Cardiac septum (tissue), 1 donor: Measurements from ENCODE around the gene SLC6A19. TPM values are rescaled to one million over a fixed set of nuclear protein-coding genes. Genes with fewer than 3 reads are reported as not detected.
"Not testable (repeated sequence)": the region's sequence is repeated elsewhere in the genome, so short reads cannot be mapped to it uniquely, and the experiment has no call there.

ENCODE experiments used
- DNase-seq: peaks from one replicate; pipeline ENCODE4 v3.0.0-alpha.2; 2020; ENCODE audit warnings: low spot score
- intact Hi-C: fragments of 100-400 bp; cut with DNase I; formaldehyde crosslinking; loops from one replicate; pipeline ENCODE4 v1.14.0; 2022
- total RNA-seq: library from RNA; stranded (reverse); fragmentation: NEBNext Ultra II Directional; extraction: Animal tissue kit (Norgen Biotek cat#: 25700); gene quantifications from one replicate; pipeline ENCODE4 v1.2.1, GENCODE V29; 2021
- donor health status: DM: no; HTN: no; CAD: no.

SLC6A19 gene
- total RNA-seq, 1 donor from 2014 or later, result 0.05 TPM

DNA sequence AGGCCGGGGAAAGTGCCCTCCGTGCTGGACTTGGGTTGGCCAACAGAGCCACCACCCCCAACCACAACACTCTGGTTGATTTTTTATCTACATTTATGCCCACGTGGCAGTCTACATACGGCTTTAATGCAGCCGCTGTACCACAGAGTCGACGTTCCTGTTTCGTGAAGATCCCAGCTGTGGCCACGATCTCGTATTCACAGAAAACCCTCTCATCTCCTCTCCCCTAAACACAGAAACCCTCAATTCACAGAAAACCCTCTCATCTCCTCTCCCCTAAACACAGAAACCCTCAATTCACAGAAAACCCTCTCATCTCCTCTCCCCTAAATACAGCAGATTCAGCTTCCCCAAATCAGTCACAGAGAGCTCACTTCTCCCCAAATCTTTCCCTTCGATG is 27.6 kb downstream of the SLC6A19 start:
- intact Hi-C loops, DNase-seq: not testable (repeated sequence)

- intact Hi-C loops, result no loop called here
- no peak for DNase-seq
Measured at GRCh38 chr5:1229822-1230221, 28.4 kb downstream of the SLC6A19 start.

- no peak for DNase-seq
- intact Hi-C loops, result no loop called here
Measured at GRCh38 chr5:1230551-1230950, 29.2 kb downstream of the SLC6A19 start.

DNA sequence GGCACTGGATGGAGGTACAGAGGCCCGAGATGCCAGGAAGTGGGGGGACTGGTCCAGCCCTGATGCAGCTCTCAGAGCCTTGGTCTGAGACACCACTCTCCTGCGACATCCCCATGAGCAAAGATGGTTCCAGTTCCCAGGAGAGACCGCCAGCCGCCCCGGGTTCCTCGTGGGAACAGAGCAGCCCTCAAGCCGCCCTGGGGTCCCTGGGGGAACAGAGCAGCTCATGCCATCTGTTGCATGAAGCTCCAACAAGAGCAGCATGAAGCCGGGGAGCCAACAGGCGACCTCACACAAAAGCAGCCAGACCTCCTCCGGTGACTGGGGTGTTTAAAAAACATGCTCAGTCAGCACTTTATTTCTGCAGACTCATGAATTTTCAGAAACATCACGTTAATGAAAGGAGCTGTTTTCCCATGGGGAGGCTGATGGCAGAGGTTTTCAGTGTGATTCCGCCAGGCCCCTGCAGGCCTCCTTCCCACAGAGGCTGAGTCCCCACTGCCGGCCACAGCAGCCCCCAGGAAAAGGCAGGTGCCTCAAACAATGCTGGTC is 30.0 kb downstream of the SLC6A19 start:
- no peak for DNase-seq
- intact Hi-C loops, result no loop called here

DNA sequence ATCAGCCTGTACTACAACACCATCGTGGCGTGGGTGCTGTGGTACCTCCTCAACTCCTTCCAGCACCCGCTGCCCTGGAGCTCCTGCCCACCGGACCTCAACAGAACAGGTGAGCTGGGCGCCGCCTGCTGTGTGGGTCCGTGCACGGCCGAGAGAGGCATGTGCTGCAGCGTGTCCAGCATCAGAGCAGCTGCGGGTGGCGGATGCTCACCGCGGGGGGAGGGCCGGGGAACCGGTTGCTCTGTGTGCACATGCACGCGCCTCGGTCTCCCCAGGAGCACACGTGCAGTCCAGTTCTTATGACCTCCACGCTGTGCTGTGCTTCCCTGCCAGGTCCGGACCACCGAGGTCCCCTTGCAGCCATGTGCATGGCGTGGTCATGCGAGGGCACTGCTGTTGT is 31.4 kb downstream of the SLC6A19 start:
- no peak for DNase-seq
- intact Hi-C loops, result no loop called here

GRCh38 chr5:1235379-1235778 is 34.0 kb downstream of the SLC6A19 start:
- no peak for DNase-seq
- intact Hi-C loops, result no loop called here

- intact Hi-C loops, result no loop called here
- no peak for DNase-seq
Measured at GRCh38 chr5:1235838-1236237, 34.4 kb downstream of the SLC6A19 start.

GRCh38 chr5:1239505-1240251 is 38.3 kb downstream of the SLC6A19 start:
- DNase-seq, result no peak
- intact Hi-C loops, result no loop called here

GRCh38 chr5:1240496-1241260 is 39.3 kb downstream of the SLC6A19 start:
- no peak for DNase-seq
- intact Hi-C loops, result no loop called here

GRCh38 chr5:1241509-1242080 is 40.2 kb downstream of the SLC6A19 start:
- intact Hi-C loops, result no loop called here

DNA sequence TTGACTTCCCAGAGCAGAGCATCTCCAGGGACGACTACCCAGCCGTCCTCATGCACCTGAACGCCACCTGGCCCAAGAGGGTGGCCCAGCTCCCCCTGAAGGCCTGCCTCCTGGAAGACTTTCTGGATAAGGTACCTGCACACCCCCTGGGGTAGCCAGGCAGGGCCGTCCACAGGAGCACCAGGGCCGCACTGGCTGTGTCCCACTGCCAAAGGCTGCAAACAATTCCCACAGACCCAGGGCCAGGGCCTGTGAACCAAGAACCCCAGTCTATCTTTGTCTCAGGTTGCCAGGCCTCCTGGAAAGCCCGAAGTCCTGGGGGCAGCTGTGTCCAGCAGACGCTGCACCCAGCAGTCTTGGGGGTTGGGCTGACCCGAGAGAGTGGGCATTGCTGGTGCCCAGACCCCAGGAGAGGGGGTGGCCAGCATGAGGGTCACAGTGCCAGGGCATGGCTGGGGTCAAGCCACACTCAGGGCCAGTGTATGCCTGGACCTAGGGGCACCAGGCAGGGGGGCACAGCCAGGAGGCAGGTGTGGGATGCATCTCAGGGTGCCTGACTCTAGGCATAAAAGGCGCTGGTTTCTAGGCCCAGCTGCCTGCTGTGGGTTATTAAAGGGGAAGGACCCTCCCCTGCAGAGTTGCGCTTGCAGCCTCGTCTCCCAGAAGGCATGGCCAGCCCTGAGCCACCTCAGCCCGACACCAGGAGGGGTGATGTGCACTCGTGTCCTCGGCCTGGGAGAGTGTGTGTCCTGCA is 41.5 kb downstream of the SLC6A19 start:
- intact Hi-C loops, result no loop called here
- no peak for DNase-seq

More at GRCh38 chr5:1241509-1242080, 40.2 kb downstream of the SLC6A19 start:
- DNase-seq, result no peak

- no peak for DNase-seq
- intact Hi-C loops, result no loop called here
Measured at GRCh38 chr5:1243487-1244130, 42.2 kb downstream of the SLC6A19 start.

GRCh38 chr5:1244255-1244654 is 42.9 kb downstream of the SLC6A19 start:
- intact Hi-C loops, result no loop called here
- no peak for DNase-seq

- no peak for DNase-seq
- intact Hi-C loops, result no loop called here
Measured at GRCh38 chr5:1244976-1245375, 43.6 kb downstream of the SLC6A19 start.

GRCh38 chr5:1245905-1246576 is 44.6 kb downstream of the SLC6A19 start:
- no peak for DNase-seq
- intact Hi-C loops, result no loop called here

DNA sequence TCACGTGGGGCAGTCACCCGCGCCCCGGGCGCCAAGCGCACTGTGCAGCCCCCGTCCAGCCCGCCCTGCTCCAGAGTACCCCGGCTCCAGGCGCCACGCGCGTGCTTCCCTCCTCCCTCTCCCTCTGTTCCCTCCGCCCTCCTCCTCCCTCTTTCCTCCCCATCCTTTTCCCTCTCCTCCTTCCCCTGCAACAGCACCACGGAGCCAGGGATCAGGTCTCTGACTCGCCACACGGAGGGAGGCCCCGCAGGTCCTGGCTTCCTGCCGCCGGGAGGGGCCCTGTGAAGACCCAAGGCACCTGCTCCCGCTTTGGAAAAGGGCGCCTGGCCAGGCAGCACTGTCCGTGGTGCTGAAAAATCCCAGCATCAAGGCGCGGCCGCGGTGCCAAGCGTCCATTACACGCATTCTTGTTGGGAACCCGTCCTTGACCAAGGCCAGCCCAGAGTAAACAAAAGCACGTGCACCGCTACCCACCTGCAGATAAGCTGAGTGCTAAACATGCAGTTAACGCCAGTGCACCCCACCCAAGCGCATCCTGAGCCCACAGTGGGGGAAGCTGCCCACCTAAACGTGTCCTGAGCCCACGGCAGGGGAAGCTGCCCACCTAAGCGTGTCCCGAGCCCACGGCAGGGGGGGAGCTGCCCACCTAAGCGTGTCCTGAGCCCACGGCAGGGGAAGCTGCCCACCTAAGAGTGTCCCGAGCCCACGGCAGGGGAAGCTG is 45.5 kb downstream of the SLC6A19 start:
- intact Hi-C loops, result no loop called here
- no peak for DNase-seq

DNA sequence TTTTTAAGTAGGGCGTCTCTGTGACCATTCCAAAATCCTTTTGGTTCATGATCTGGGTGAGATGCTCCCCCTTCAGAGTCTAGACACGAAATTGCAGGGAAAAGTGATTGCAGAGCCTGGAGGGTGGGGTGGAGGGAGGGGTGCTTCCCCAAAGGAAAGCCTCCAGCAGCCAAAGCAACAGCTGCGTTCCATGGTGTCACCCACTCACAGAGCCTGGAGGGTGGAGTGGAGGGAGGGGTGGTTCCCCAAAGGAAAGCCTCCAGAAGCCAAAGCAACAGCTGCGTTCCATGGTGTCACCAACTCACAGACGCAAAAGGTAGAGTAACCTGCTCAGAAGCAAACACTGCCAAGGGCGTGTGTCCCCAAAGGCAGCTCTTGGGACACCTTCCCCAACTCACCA is 46.4 kb downstream of the SLC6A19 start:
- no peak for DNase-seq
- intact Hi-C loops, result no loop called here
